Measurements from ENCODE around the gene APOBEC3G.

Gene APOBEC3G

DNA sequence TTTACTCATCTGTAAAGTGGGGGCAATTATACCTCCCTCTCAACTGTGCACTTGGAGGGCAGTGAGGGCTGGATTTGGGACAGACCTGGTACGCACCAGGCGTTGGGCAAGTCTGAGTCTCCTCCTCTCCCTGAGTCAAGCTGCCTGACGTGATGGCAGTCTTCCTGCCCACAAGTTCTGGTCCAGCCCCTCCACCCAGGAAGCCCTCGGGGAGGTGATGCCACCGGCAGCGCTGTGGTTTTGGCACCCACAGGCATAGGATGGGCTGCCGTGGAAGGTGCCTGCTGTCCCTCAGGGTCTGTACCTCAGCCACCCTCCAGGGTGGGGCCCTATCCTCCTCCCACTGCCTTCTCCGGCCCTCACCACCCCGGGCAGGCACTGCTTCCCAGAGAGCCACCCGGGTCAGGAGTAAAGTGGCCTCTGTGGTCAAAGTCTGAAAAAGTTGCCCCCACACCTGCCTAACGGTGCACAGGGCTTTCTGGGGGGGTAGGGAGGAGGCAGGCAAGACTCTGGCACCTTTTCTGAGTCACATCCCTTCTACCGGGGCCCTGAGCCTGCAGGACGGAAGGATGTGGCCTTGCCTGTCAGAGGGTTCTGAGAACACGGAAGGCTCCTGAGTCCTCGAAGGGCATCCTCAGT lies 13.5 kb downstream of the APOBEC3G start:
- Histone ChIP-seq H3K9me3 (ENCODE audit: control insufficient read depth, low read length) (no peaks in the 10 kb centered on the region), H3K27ac (ENCODE audit: insufficient read depth, low read length, poor library complexity, severe bottlenecking) (peak overlapping the region; percentile 94), H3K27me3 (replicated peaks; ENCODE audit: control insufficient read depth, insufficient read depth, low read length, poor library complexity, severe bottlenecking) (no peaks in the 10 kb centered on the region), H3K36me3 (ENCODE audit: control insufficient read depth, insufficient read depth, low read length) (no peaks in the 10 kb centered on the region), H3K4me1 (ENCODE audit: control insufficient read depth, insufficient read depth, low read length, poor library complexity, severe bottlenecking) (peaks cover 63% of the 10 kb centered on the region), H3K4me3 (ENCODE audit: insufficient read depth, low read depth, low read length, poor library complexity, severe bottlenecking) (peak overlapping the region; percentile 30)
- DNase-seq, result peak; percentile 82 to 89 (median 89)

DNA sequence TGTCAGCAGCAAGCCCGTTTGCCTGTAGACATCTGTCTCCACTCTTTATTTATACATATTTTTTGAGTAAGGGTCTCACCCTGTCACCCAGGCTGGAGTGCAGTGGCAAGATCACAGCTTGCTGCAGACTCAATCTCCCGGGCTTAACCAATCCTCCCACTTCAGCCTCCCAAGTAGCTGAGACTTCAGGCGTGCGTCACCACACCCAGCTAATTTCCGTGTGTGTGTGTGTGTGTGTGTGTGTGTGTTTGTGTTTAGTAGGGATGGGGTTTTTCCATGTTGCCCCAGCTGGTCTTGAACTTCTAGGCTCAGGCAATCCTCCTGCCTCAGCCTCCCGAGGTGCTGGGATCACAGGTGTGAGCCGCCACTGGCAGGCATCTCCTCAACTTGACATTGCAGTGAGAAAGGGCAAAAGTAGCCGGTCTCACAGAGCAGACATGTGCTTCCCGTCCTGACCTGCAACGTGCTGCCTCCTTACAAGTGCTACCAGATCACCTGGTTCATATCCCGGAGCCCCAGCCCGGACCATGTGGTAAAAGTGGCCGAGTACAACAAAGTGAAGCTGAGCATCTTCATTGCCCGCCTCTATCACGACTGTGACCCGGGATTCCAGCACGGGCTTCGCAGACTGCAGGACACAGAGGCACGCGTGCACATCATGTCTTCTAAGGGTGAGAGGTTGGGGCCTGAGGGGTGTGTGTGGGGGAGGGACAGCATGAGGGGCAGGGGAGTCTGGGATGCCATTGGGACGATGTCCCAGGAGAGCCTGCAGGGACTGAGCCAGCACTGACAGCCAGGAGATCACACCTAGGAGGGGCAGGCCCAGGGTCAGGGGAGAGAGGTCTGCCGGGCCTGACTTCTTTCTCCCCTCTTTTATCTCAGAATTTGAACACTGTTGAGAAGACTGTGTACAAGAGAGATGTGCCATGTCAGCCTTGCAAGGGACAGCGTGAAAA lies 14.3 kb downstream of the APOBEC3G start:
- no peaks in the 10 kb centered on the region for H3K36me3 ChIP-seq (ENCODE audit: control insufficient read depth, insufficient read depth, low read length)
- H3K27ac ChIP-seq (ENCODE audit: insufficient read depth, low read length, poor library complexity, severe bottlenecking), result peak overlapping the region; percentile 94
- no peaks in the 10 kb centered on the region for H3K9me3 ChIP-seq (ENCODE audit: control insufficient read depth, low read length)
- peak in 2 of 3 donors; percentile 33 to 51 for DNase-seq
- peaks cover 68% of the 10 kb centered on the region for H3K4me1 ChIP-seq (ENCODE audit: control insufficient read depth, insufficient read depth, low read length, poor library complexity, severe bottlenecking)
- H3K4me3 ChIP-seq (ENCODE audit: insufficient read depth, low read depth, low read length, poor library complexity, severe bottlenecking), result peak overlapping the region; percentile 30
- H3K27me3 ChIP-seq (replicated peaks; ENCODE audit: control insufficient read depth, insufficient read depth, low read length, poor library complexity, severe bottlenecking), result no peaks in the 10 kb centered on the region

DNA sequence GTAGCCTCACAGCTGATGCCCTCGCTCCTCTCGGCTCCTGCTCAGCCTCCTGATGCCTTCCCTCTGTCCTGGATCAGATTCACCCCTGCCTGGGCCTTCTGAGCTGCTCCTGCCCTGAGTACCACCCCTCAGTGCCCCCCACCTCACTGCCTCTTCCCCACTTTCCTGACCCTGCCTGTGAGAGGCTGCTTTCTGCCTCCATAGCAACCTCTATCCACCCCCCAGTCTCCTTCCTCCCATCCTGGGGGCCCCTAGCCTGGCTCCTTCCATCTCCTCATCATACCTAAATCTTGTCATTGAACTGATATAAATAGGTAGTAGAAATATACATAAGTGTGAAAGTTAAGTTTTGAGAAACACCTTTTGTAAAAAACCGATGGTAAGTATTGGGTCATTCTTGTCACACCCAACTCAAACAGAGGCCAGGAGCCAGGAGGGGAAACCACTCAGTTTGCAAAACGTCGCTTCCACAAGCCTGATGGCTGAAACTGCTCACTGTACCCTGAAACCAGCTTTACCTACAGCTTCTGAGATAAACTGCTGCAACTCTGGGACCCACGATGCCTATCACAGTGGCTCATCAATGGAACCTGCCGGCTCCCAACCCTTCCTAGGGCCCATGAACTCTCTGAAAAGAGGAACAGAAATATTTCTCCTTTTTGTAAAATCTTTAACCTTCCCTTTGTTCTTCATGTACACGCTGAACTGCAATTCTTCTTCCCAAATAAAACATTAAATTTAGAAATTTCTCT lies 15.2 kb downstream of the APOBEC3G start:
- Histone ChIP-seq H3K27me3 (replicated peaks; ENCODE audit: control insufficient read depth, insufficient read depth, low read length, poor library complexity, severe bottlenecking) (no peaks in the 10 kb centered on the region), H3K4me3 (ENCODE audit: insufficient read depth, low read depth, low read length, poor library complexity, severe bottlenecking) (no peak overlapping the region), H3K4me1 (ENCODE audit: control insufficient read depth, insufficient read depth, low read length, poor library complexity, severe bottlenecking) (peaks cover 74% of the 10 kb centered on the region), H3K27ac (ENCODE audit: insufficient read depth, low read length, poor library complexity, severe bottlenecking) (peak overlapping the region; percentile 94), H3K9me3 (ENCODE audit: control insufficient read depth, low read length) (no peaks in the 10 kb centered on the region), H3K36me3 (ENCODE audit: control insufficient read depth, insufficient read depth, low read length) (no peaks in the 10 kb centered on the region)
- no peak for DNase-seq

DNA sequence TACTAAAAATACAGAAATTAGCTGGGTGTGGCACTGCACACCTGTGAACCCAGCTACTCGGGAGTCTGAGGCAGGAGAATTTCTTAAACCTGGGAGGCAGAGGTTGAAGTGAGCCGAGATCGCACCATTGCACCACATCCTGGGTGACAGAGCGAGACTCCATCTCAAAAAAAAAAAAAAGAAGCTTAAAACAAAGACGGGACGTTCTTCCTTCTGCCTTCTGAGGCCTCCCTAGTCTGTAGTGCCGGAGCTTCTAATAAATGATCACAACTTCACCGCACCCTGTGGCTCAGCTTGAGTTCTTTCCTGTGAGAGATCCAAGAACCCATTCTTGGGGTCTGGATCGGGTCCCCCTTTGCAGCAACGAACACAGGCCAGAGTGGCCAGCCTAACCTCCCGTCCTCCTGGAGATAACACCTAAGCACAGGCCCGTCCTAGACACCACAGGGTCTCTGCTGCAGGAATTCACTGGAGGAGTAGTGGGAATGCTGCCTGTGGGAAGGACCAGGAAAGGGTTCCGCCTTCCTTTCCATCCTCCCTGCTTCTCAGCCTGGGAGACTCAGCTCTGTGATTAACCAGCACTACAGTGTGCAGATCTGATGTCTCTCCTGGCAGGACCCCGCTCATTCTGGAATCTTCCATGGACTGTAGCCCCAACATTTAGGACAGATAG lies 17.8 kb downstream of the APOBEC3G start:
- H3K9me3 ChIP-seq (ENCODE audit: control insufficient read depth, low read length), result no peaks in the 10 kb centered on the region
- H3K4me3 ChIP-seq (ENCODE audit: insufficient read depth, low read depth, low read length, poor library complexity, severe bottlenecking), result no peak overlapping the region
- no peaks in the 10 kb centered on the region for H3K36me3 ChIP-seq (ENCODE audit: control insufficient read depth, insufficient read depth, low read length)
- peaks cover 84% of the 10 kb centered on the region for H3K4me1 ChIP-seq (ENCODE audit: control insufficient read depth, insufficient read depth, low read length, poor library complexity, severe bottlenecking)
- no peaks in the 10 kb centered on the region for H3K27me3 ChIP-seq (replicated peaks; ENCODE audit: control insufficient read depth, insufficient read depth, low read length, poor library complexity, severe bottlenecking)
- peak in 1 of 3 donors; percentile 42 for DNase-seq
- peak overlapping the region; percentile 46 for H3K27ac ChIP-seq (ENCODE audit: insufficient read depth, low read length, poor library complexity, severe bottlenecking)

DNA sequence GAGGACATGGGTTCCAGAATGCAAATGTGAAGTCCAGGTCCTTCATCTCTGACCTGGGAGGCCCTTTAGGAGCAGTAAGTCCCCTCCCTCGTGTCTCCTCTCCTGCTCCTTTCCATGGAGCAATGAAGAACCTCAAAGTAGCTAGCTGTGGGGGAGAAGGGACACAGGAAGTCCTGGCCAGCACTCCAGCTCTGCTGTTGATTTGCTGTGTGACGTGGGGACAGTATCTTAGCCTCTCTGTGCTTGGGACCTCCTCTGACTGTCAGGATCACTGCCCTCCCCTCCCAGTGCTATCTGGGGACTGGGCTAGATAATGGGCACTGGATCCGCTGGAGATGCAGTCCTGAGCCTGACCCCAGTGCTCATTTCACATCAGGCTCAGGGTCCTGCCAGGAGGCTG lies 18.9 kb downstream of the APOBEC3G start:
- no peak overlapping the region for H3K4me3 ChIP-seq (ENCODE audit: insufficient read depth, low read depth, low read length, poor library complexity, severe bottlenecking)
- H3K27me3 ChIP-seq (replicated peaks; ENCODE audit: control insufficient read depth, insufficient read depth, low read length, poor library complexity, severe bottlenecking), result no peaks in the 10 kb centered on the region
- H3K36me3 ChIP-seq (ENCODE audit: control insufficient read depth, insufficient read depth, low read length), result no peaks in the 10 kb centered on the region
- peaks cover 72% of the 10 kb centered on the region for H3K4me1 ChIP-seq (ENCODE audit: control insufficient read depth, insufficient read depth, low read length, poor library complexity, severe bottlenecking)
- H3K9me3 ChIP-seq (ENCODE audit: control insufficient read depth, low read length), result no peaks in the 10 kb centered on the region
- peak overlapping the region; percentile 40 for H3K27ac ChIP-seq (ENCODE audit: insufficient read depth, low read length, poor library complexity, severe bottlenecking)
- no peak for DNase-seq

- peak within 1 kb of the TSS; percentile 85 for H3K27ac ChIP-seq (ENCODE audit: insufficient read depth, low read length, poor library complexity, severe bottlenecking)
- no peaks in the 10 kb centered on the region for H3K27me3 ChIP-seq (replicated peaks; ENCODE audit: control insufficient read depth, insufficient read depth, low read length, poor library complexity, severe bottlenecking)
These were observed 20.3 kb downstream of the APOBEC3G start, which contains the start of gene APOBEC3H for GRCh38 chr22:39097098-39098020. TSS of gene APOBEC3H (plus strand) at chr22:39097244. CDS start at chr22:39100279, 3,035 bp downstream.

GRCh38 chr22:39098026-39098425 lies 21.0 kb downstream of the APOBEC3G start:
- Histone ChIP-seq H3K4me3 (ENCODE audit: insufficient read depth, low read depth, low read length, poor library complexity, severe bottlenecking) (no peak overlapping the region), H3K27me3 (replicated peaks; ENCODE audit: control insufficient read depth, insufficient read depth, low read length, poor library complexity, severe bottlenecking) (no peaks in the 10 kb centered on the region), H3K4me1 (ENCODE audit: control insufficient read depth, insufficient read depth, low read length, poor library complexity, severe bottlenecking) (peaks cover 52% of the 10 kb centered on the region), H3K36me3 (ENCODE audit: control insufficient read depth, insufficient read depth, low read length) (no peaks in the 10 kb centered on the region), H3K27ac (ENCODE audit: insufficient read depth, low read length, poor library complexity, severe bottlenecking) (peak overlapping the region; percentile 85), H3K9me3 (ENCODE audit: control insufficient read depth, low read length) (no peaks in the 10 kb centered on the region)
- no peak for DNase-seq

More at GRCh38 chr22:39097098-39098020, 20.3 kb downstream of the APOBEC3G start, which contains the start of gene APOBEC3H:
- Histone ChIP-seq H3K9me3 (ENCODE audit: control insufficient read depth, low read length) (no peaks in the 10 kb centered on the region), H3K4me3 (ENCODE audit: insufficient read depth, low read depth, low read length, poor library complexity, severe bottlenecking) (peak within 1 kb of the TSS; percentile 5), H3K36me3 (ENCODE audit: control insufficient read depth, insufficient read depth, low read length) (no peaks in the 10 kb centered on the region), H3K4me1 (ENCODE audit: control insufficient read depth, insufficient read depth, low read length, poor library complexity, severe bottlenecking) (peaks cover 58% of the 10 kb centered on the region)
- no peak for DNase-seq

- Histone ChIP-seq H3K27ac (ENCODE audit: insufficient read depth, low read length, poor library complexity, severe bottlenecking) (peak overlapping the region; percentile 85), H3K4me1 (ENCODE audit: control insufficient read depth, insufficient read depth, low read length, poor library complexity, severe bottlenecking) (peaks cover 52% of the 10 kb centered on the region), H3K36me3 (ENCODE audit: control insufficient read depth, insufficient read depth, low read length) (no peaks in the 10 kb centered on the region), H3K9me3 (ENCODE audit: control insufficient read depth, low read length) (no peaks in the 10 kb centered on the region), H3K27me3 (replicated peaks; ENCODE audit: control insufficient read depth, insufficient read depth, low read length, poor library complexity, severe bottlenecking) (no peaks in the 10 kb centered on the region), H3K4me3 (ENCODE audit: insufficient read depth, low read depth, low read length, poor library complexity, severe bottlenecking) (no peak overlapping the region)
- no peak for DNase-seq
These were observed 21.5 kb downstream of the APOBEC3G start for GRCh38 chr22:39098576-39098975.
